Testis (tissue), 3 donors: ENCODE measurements around the gene PRAMEF1. TPM values are rescaled to one million over a fixed set of nuclear protein-coding genes. Genes with fewer than 3 reads are reported as not detected.

Experiments used
- DNase-seq: peaks from one replicate; pipeline ENCODE4 v3.0.0-alpha.2; 2019
- H3K27ac ChIP-seq, 2 donors: fragments of 200-600 bp; sonication (generic); one replicate each; pipeline ENCODE4 v1.5.1; 2019
- H3K27me3 ChIP-seq: fragments of 200-600 bp; sonication (generic); one replicate; pipeline ENCODE4 v1.5.1; 2019
- H3K36me3 ChIP-seq: fragments of 200-600 bp; sonication (generic); one replicate; pipeline ENCODE4 v1.5.1; 2017; ENCODE audit warnings: low read depth; ENCODE audit errors: missing control alignments
- H3K4me1 ChIP-seq: fragments of 200-600 bp; sonication (generic); one replicate; pipeline ENCODE4 v1.5.1; 2019
- H3K4me3 ChIP-seq, 2 donors: fragments of 200-600 bp; sonication (generic); one replicate each; pipeline ENCODE4 v1.5.1; 2017 to 2019
- H3K9me3 ChIP-seq: fragments of 200-600 bp; sonication (generic); one replicate; pipeline ENCODE4 v1.5.1; 2017
- CTCF ChIP-seq, 3 experiments: fragments of 450-650 bp in 2 of 3; fragments of 200-600 bp in 1 of 3; sonication (generic) in 1 of 3; IDR thresholded peaks; one replicate each; pipeline ENCODE4 v1.5.1; 2016 to 2019; ENCODE audit warnings: antibody characterized with exemption in 3 of 3, mild to moderate bottlenecking in 2 of 3, moderate library complexity in 1 of 3
- POLR2A ChIP-seq: fragments of 450-650 bp; IDR thresholded peaks from one replicate; pipeline ENCODE4 v1.6.1; 2017; ENCODE audit warnings: antibody characterized with exemption, mild to moderate bottlenecking, moderate library complexity
- WGBS, 2 donors: methylation state at CpG; one replicate each; pipeline ENCODE4 v1.1.5; 2018; 5-methylcytosine and 5-hydroxymethylcytosine counted together
- intact Hi-C: fragments of 100-400 bp; cut with DNase I; formaldehyde crosslinking; loops from one replicate; pipeline ENCODE4 v1.15.1; 2023; ENCODE audit warnings: low total_unique reads
- polyA plus RNA-seq: library from polyadenylated mRNA; stranded (reverse); fragments of 350-450 nt; fragmentation: Illumina TruSeq; extraction: RNeasy Lipid Tissue Mini Kit (QIAGEN cat#74804); gene quantifications from one replicate; pipeline ENCODE4 v1.2.3, GENCODE V29; 2014; ENCODE audit warnings: low read depth, low replicate concordance; ENCODE audit not compliant: insufficient read depth
- total RNA-seq, 2 donors: library from RNA; depleted of rRNA; stranded (reverse); fragments of >200 nt; gene quantifications; one replicate each; pipeline ENCODE4 v1.2.3, GENCODE V29; 2016

The PRAMEF1 gene
- total and polyA plus RNA-seq, 3 donors from 2014 or later = 0.61 TPM; not detected in 2

- no peak overlapping the region for H3K4me3 ChIP-seq
- H3K27ac ChIP-seq = no peak overlapping the region
- no peaks in the 10 kb centered on the region for H3K4me1 ChIP-seq
- H3K27me3 ChIP-seq = no peaks in the 10 kb centered on the region
- TF ChIP-seq CTCF (IDR thresholded peaks at IDR 0.05) = no peak
- TF ChIP-seq POLR2A = no peak
- H3K36me3 ChIP-seq = no peaks in the 10 kb centered on the region
- no peak for DNase-seq
- H3K9me3 ChIP-seq = no peaks in the 10 kb centered on the region
- intact Hi-C loops = no loop called here
- WGBS, 2 donors = 66 to 78% methylated on average over 6 to 7 of the region's 7 CpGs
These were observed 21.2 kb upstream of the PRAMEF1 start for GRCh38 chr1:12769976-12770505.

- no peak for TF ChIP-seq CTCF (IDR thresholded peaks at IDR 0.05)
- TF ChIP-seq POLR2A = no peak
- DNase-seq = no peak
- no peaks in the 10 kb centered on the region for H3K27me3 ChIP-seq
- H3K36me3 ChIP-seq = no peaks in the 10 kb centered on the region
- H3K4me1 ChIP-seq = no peaks in the 10 kb centered on the region
- H3K4me3 ChIP-seq = no peak overlapping the region
- WGBS, 2 donors = 75 to 88% methylated on average over 1 to 2 of the region's 2 CpGs
- H3K9me3 ChIP-seq = no peaks in the 10 kb centered on the region
- no peak overlapping the region for H3K27ac ChIP-seq
- intact Hi-C loops = no loop called here
These were observed 20.6 kb upstream of the PRAMEF1 start for GRCh38 chr1:12770620-12771019.

GRCh38 chr1:12771186-12771585 lies 20.0 kb upstream of the PRAMEF1 start:
- TF ChIP-seq CTCF (IDR thresholded peaks at IDR 0.05) (no peak), POLR2A (no peak)
- Histone ChIP-seq H3K9me3 (no peaks in the 10 kb centered on the region), H3K27ac (no peak overlapping the region), H3K36me3 (no peaks in the 10 kb centered on the region), H3K27me3 (no peaks in the 10 kb centered on the region), H3K4me1 (no peaks in the 10 kb centered on the region), H3K4me3 (no peak overlapping the region)
- intact Hi-C loops = no loop called here
- DNase-seq = no peak
- WGBS, 2 donors = 84 to 89% methylated on average over 5 of the region's 5 CpGs

- intact Hi-C loops = no loop called here
- H3K9me3 ChIP-seq = no peaks in the 10 kb centered on the region
- H3K4me3 ChIP-seq = no peak overlapping the region
- WGBS, 2 donors = 92% methylated on average over 5 of the region's 5 CpGs
- no peaks in the 10 kb centered on the region for H3K4me1 ChIP-seq
- no peak overlapping the region for H3K27ac ChIP-seq
- no peaks in the 10 kb centered on the region for H3K27me3 ChIP-seq
- DNase-seq = no peak
- no peaks in the 10 kb centered on the region for H3K36me3 ChIP-seq
- TF ChIP-seq POLR2A = no peak
- TF ChIP-seq CTCF (IDR thresholded peaks at IDR 0.05) = no peak
These were observed 18.7 kb upstream of the PRAMEF1 start for GRCh38 chr1:12772520-12772919.

GRCh38 chr1:12773438-12773837 lies 17.8 kb upstream of the PRAMEF1 start, which contains the start of gene PRAMEF12:
Gene PRAMEF12, plus strand, starts transcription at chr1:12773738. Its CDS starts 1,130 bp downstream, at chr1:12774868.
- no peak within 1 kb of the TSS for H3K4me3 ChIP-seq
- intact Hi-C loops = no loop called here
- no peaks in the 10 kb centered on the region for H3K27me3 ChIP-seq
- no peak for DNase-seq
- WGBS, 2 donors = 87 to 94% methylated on average over 5 of the region's 5 CpGs
- H3K9me3 ChIP-seq = no peaks in the 10 kb centered on the region
- H3K27ac ChIP-seq = no peak within 1 kb of the TSS
- H3K36me3 ChIP-seq = no peaks in the 10 kb centered on the region
- TF ChIP-seq CTCF (IDR thresholded peaks at IDR 0.05) (no peak), POLR2A (no peak)
- H3K4me1 ChIP-seq = no peaks in the 10 kb centered on the region
